ENCODE data around the gene BPIFA1.

The BPIFA1 gene

GRCh38 chr20:33239979-33240736 is 4.4 kb downstream of the BPIFA1 start:
- no peak for DNase-seq
- H3K27me3 ChIP-seq (ENCODE audit: insufficient read depth, low read length, poor library complexity): no peaks in the 10 kb centered on the region
- H4K8ac ChIP-seq (ENCODE audit: low read depth, low read length): no peak overlapping the region
- H3K18ac ChIP-seq (ENCODE audit: low read length): no peak overlapping the region
- H3K27ac ChIP-seq (ENCODE audit: low read depth, low read length): no peak overlapping the region
- H3K4me1 ChIP-seq (ENCODE audit: control insufficient read depth, low read depth, low read length): no peaks in the 10 kb centered on the region
- no peak overlapping the region for H3K4me3 ChIP-seq (ENCODE audit: low read length)
- no peaks in the 10 kb centered on the region for H3K79me2 ChIP-seq (ENCODE audit: control insufficient read depth, insufficient read depth, low read length)
- no peaks in the 10 kb centered on the region for H3K79me1 ChIP-seq (ENCODE audit: low read length)
- no peak overlapping the region for H4K5ac ChIP-seq (ENCODE audit: low read length)
- H3K23ac ChIP-seq (ENCODE audit: low read length): no peak overlapping the region
- no peaks in the 10 kb centered on the region for H3K36me3 ChIP-seq (ENCODE audit: control insufficient read depth, insufficient read depth, low read length)
- H2AK5ac ChIP-seq (ENCODE audit: low read length): no peak overlapping the region
- 100% methylated on average over 1 of the region's 4 CpGs for WGBS (ENCODE audit: extremely low coverage, insufficient coverage, low lambda C conversion rate)
- no peak overlapping the region for H2BK120ac ChIP-seq (ENCODE audit: low read depth, low read length)
- H3K9ac ChIP-seq (ENCODE audit: low read length): no peak overlapping the region
- H3K4ac ChIP-seq (ENCODE audit: low read depth, low read length): no peak overlapping the region
- H3K56ac ChIP-seq (ENCODE audit: low read length): no peak overlapping the region
- H3K4me2 ChIP-seq (ENCODE audit: low read length): no peak overlapping the region
- no peak overlapping the region for H2BK15ac ChIP-seq (replicated peaks; ENCODE audit: low read depth)
- no peak overlapping the region for H2BK5ac ChIP-seq (ENCODE audit: low read length)

DNA sequence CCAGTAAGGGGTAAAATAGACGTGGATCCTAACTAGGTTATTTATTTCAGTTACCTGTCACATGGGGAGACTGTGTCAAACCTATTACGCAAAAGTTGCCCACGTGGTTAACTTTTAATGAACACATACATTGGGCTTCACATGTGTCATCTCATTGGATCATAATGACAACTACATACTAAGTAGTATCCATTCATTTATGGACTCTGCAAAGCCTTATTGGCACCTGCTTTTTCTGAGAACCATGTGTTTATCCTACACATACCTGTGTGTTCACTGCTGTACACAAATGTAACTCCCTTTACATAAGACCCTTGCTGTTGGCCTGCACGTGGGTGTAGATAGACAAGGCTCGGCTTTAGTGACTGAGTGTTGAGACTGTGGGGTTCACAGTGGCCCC is 5.1 kb downstream of the BPIFA1 start:
- Histone ChIP-seq H3K36me3 (ENCODE audit: control insufficient read depth, insufficient read depth, low read length) (no peaks in the 10 kb centered on the region), H4K5ac (ENCODE audit: low read length) (no peak overlapping the region), H3K79me1 (ENCODE audit: low read length) (no peaks in the 10 kb centered on the region), H3K9ac (ENCODE audit: low read length) (no peak overlapping the region), H2BK5ac (ENCODE audit: low read length) (no peak overlapping the region), H3K4me2 (ENCODE audit: low read length) (no peak overlapping the region), H3K27ac (ENCODE audit: low read depth, low read length) (no peak overlapping the region), H3K18ac (ENCODE audit: low read length) (no peak overlapping the region), H3K4ac (ENCODE audit: low read depth, low read length) (no peak overlapping the region), H3K23ac (ENCODE audit: low read length) (no peak overlapping the region), H4K8ac (ENCODE audit: low read depth, low read length) (no peak overlapping the region), H2BK120ac (ENCODE audit: low read depth, low read length) (no peak overlapping the region), H3K56ac (ENCODE audit: low read length) (no peak overlapping the region), H3K27me3 (ENCODE audit: insufficient read depth, low read length, poor library complexity) (no peaks in the 10 kb centered on the region), H2AK5ac (ENCODE audit: low read length) (no peak overlapping the region), H3K4me3 (ENCODE audit: low read length) (no peak overlapping the region), H2BK15ac (replicated peaks; ENCODE audit: low read depth) (no peak overlapping the region), H3K4me1 (ENCODE audit: control insufficient read depth, low read depth, low read length) (no peaks in the 10 kb centered on the region), H3K79me2 (ENCODE audit: control insufficient read depth, insufficient read depth, low read length) (no peaks in the 10 kb centered on the region)
- no peak for DNase-seq
- WGBS (ENCODE audit: extremely low coverage, insufficient coverage, low lambda C conversion rate): no CpG with 5 or more reads among the region's 5 CpGs

GRCh38 chr20:33242319-33243100 is 6.7 kb downstream of the BPIFA1 start:
- Histone ChIP-seq H3K9ac (ENCODE audit: low read length) (no peak overlapping the region), H3K27me3 (ENCODE audit: insufficient read depth, low read length, poor library complexity) (no peaks in the 10 kb centered on the region)
- no CpG with 5 or more reads among the region's 7 CpGs for WGBS (ENCODE audit: extremely low coverage, insufficient coverage, low lambda C conversion rate)

DNA sequence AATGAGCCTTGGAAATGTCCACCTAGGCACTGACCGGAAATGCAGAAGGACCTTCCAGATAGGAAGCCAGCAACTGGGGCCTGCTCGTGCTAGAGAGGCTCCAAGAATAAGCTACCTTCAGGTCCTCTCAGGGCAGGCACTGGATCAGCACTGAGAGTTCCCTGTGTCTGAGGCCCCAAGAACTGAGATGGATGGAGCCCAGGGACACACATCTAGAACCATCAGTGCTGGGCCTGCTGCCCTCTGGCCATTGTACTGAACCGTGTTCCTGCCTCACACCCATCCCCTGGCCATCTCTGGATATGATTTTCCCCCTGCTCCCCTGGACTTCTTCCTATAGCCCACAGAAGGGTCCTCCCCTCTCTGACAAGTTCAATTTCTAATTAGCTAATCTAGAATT is 10.3 kb downstream of the BPIFA1 start:
- Histone ChIP-seq H3K18ac (ENCODE audit: low read length) (no peak overlapping the region), H2BK120ac (ENCODE audit: low read depth, low read length) (no peak overlapping the region), H3K4me1 (ENCODE audit: control insufficient read depth, low read depth, low read length) (no peaks in the 10 kb centered on the region), H3K9ac (ENCODE audit: low read length) (no peak overlapping the region), H2AK5ac (ENCODE audit: low read length) (no peak overlapping the region), H3K79me2 (ENCODE audit: control insufficient read depth, insufficient read depth, low read length) (no peaks in the 10 kb centered on the region), H2BK15ac (replicated peaks; ENCODE audit: low read depth) (no peak overlapping the region), H3K4me3 (ENCODE audit: low read length) (no peak overlapping the region), H3K36me3 (ENCODE audit: control insufficient read depth, insufficient read depth, low read length) (no peaks in the 10 kb centered on the region), H3K56ac (ENCODE audit: low read length) (no peak overlapping the region), H3K27me3 (ENCODE audit: insufficient read depth, low read length, poor library complexity) (no peaks in the 10 kb centered on the region), H3K79me1 (ENCODE audit: low read length) (no peaks in the 10 kb centered on the region), H3K23ac (ENCODE audit: low read length) (no peak overlapping the region), H4K5ac (ENCODE audit: low read length) (no peak overlapping the region), H4K8ac (ENCODE audit: low read depth, low read length) (no peak overlapping the region), H3K4ac (ENCODE audit: low read depth, low read length) (no peak overlapping the region), H3K4me2 (ENCODE audit: low read length) (no peak overlapping the region), H2BK5ac (ENCODE audit: low read length) (no peak overlapping the region), H3K27ac (ENCODE audit: low read depth, low read length) (no peak overlapping the region)
- WGBS (ENCODE audit: extremely low coverage, insufficient coverage, low lambda C conversion rate): no CpG with 5 or more reads among the region's 3 CpGs
- no peak for DNase-seq

More at GRCh38 chr20:33242319-33243100, 6.7 kb downstream of the BPIFA1 start:
- no peaks in the 10 kb centered on the region for H3K36me3 ChIP-seq (ENCODE audit: control insufficient read depth, insufficient read depth, low read length)
- no peak overlapping the region for H2AK5ac ChIP-seq (ENCODE audit: low read length)
- no peak overlapping the region for H4K8ac ChIP-seq (ENCODE audit: low read depth, low read length)
- no peak overlapping the region for H2BK15ac ChIP-seq (replicated peaks; ENCODE audit: low read depth)
- no peak overlapping the region for H2BK120ac ChIP-seq (ENCODE audit: low read depth, low read length)
- H3K27ac ChIP-seq (ENCODE audit: low read depth, low read length): no peak overlapping the region
- no peak overlapping the region for H4K5ac ChIP-seq (ENCODE audit: low read length)
- DNase-seq: no peak
- no peak overlapping the region for H3K18ac ChIP-seq (ENCODE audit: low read length)
- H3K4me1 ChIP-seq (ENCODE audit: control insufficient read depth, low read depth, low read length): no peaks in the 10 kb centered on the region
- no peak overlapping the region for H3K23ac ChIP-seq (ENCODE audit: low read length)
- H3K79me2 ChIP-seq (ENCODE audit: control insufficient read depth, insufficient read depth, low read length): no peaks in the 10 kb centered on the region
- H3K56ac ChIP-seq (ENCODE audit: low read length): no peak overlapping the region
- H2BK5ac ChIP-seq (ENCODE audit: low read length): no peak overlapping the region
- no peak overlapping the region for H3K4ac ChIP-seq (ENCODE audit: low read depth, low read length)
- H3K4me2 ChIP-seq (ENCODE audit: low read length): no peak overlapping the region
- H3K4me3 ChIP-seq (ENCODE audit: low read length): no peak overlapping the region
- no peaks in the 10 kb centered on the region for H3K79me1 ChIP-seq (ENCODE audit: low read length)

DNA sequence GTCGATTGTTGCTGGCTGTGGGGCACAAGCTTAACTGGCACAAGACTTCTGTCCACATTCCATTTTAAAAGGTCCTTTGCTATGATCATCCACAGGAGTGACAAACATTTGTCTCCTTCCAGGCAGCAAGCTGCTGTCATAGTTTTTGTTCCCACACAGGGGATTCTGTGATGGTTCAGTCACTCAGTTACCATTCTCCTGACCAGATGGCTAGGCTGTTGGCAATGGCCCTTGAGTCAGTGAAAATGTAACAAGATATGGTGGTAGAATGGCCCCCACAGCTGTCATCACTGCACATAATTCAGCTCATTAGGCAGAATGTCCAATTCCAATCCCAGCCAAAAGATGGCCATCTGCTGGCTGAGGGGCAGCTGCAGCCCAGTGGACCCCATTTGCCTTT is 13.7 kb downstream of the BPIFA1 start:
- Histone ChIP-seq H3K79me2 (ENCODE audit: control insufficient read depth, insufficient read depth, low read length) (no peaks in the 10 kb centered on the region), H3K4me1 (ENCODE audit: control insufficient read depth, low read depth, low read length) (no peaks in the 10 kb centered on the region), H2AK5ac (ENCODE audit: low read length) (no peak overlapping the region), H3K27ac (ENCODE audit: low read depth, low read length) (no peak overlapping the region), H3K4ac (ENCODE audit: low read depth, low read length) (no peak overlapping the region), H3K4me2 (ENCODE audit: low read length) (no peak overlapping the region), H4K5ac (ENCODE audit: low read length) (no peak overlapping the region), H3K18ac (ENCODE audit: low read length) (no peak overlapping the region), H2BK5ac (ENCODE audit: low read length) (no peak overlapping the region), H3K9ac (ENCODE audit: low read length) (no peak overlapping the region), H3K79me1 (ENCODE audit: low read length) (no peaks in the 10 kb centered on the region), H2BK120ac (ENCODE audit: low read depth, low read length) (no peak overlapping the region), H4K8ac (ENCODE audit: low read depth, low read length) (no peak overlapping the region), H2BK15ac (replicated peaks; ENCODE audit: low read depth) (no peak overlapping the region), H3K23ac (ENCODE audit: low read length) (no peak overlapping the region), H3K4me3 (ENCODE audit: low read length) (no peak overlapping the region), H3K56ac (ENCODE audit: low read length) (no peak overlapping the region), H3K36me3 (ENCODE audit: control insufficient read depth, insufficient read depth, low read length) (no peaks in the 10 kb centered on the region), H3K27me3 (ENCODE audit: insufficient read depth, low read length, poor library complexity) (no peaks in the 10 kb centered on the region)
- no peak for DNase-seq
- no CpG with 5 or more reads among the region's 1 CpG for WGBS (ENCODE audit: extremely low coverage, insufficient coverage, low lambda C conversion rate)
